Measurements from ENCODE around the gene LRRC61. TPM values are rescaled to one million over a fixed set of nuclear protein-coding genes. Genes with fewer than 3 reads are reported as not detected.

The LRRC61 gene
- total RNA-seq, 2 donors from 2014 or later, result 9.7 to 9.8 TPM

DNA sequence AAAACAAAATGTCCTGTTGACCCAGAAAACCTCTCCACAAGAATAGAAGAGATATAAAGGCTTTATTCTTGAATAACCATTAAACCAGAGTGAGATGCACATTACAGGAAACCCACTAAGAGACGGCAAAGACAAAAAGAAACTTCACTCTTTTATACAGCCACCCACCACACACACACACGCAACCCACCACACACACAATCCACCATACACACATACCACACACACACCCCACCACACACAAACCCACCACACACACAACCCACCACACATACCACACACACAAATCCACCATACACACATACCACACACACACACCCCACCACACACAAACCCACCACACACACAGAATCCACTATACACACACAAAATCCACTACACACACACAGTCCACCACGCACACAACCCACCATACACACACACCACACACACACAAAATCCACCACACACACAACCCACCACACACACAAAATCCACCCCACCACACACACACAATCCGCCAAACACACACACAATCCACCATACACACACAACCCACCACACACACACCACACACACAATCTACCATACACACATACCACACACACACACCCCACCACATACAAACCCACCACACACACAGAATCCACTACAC lies 36.0 kb downstream of the LRRC61 start:
- no peak for TF ChIP-seq CTCF (IDR thresholded peaks at IDR 0.05)
- H3K36me3 ChIP-seq, result no peaks in the 10 kb centered on the region
- peaks cover 0 to 7% of the 10 kb centered on the region in 2 donors for H3K4me1 ChIP-seq
- H3K4me3 ChIP-seq, result no peak overlapping the region
- no peaks in the 10 kb centered on the region for H3K27me3 ChIP-seq
- DNase-seq (ENCODE audit: low spot score), result no peak
- no peaks in the 10 kb centered on the region for H3K9me3 ChIP-seq
- H3K27ac ChIP-seq, result no peak overlapping the region

GRCh38 chr7:150359622-150360362 lies 36.6 kb downstream of the LRRC61 start:
- H3K27ac ChIP-seq, result no peak overlapping the region
- no peaks in the 10 kb centered on the region for H3K9me3 ChIP-seq
- DNase-seq (ENCODE audit: low spot score), result no peak
- no peaks in the 10 kb centered on the region for H3K36me3 ChIP-seq
- no peaks in the 10 kb centered on the region for H3K27me3 ChIP-seq
- peaks cover 0 to 7% of the 10 kb centered on the region in 2 donors for H3K4me1 ChIP-seq
- TF ChIP-seq CTCF (IDR thresholded peaks at IDR 0.05), result no peak
- no peak overlapping the region for H3K4me3 ChIP-seq

- no peaks in the 10 kb centered on the region for H3K27me3 ChIP-seq
- no peak for TF ChIP-seq CTCF (IDR thresholded peaks at IDR 0.05)
- H3K4me1 ChIP-seq, result peaks cover 0 to 7% of the 10 kb centered on the region in 2 donors
- H3K4me3 ChIP-seq, result no peak overlapping the region
- H3K9me3 ChIP-seq, result no peaks in the 10 kb centered on the region
- H3K36me3 ChIP-seq, result no peaks in the 10 kb centered on the region
- DNase-seq (ENCODE audit: low spot score), result no peak
- H3K27ac ChIP-seq, result no peak overlapping the region
Observed at GRCh38 chr7:150360363-150361058, 37.4 kb downstream of the LRRC61 start.

DNA sequence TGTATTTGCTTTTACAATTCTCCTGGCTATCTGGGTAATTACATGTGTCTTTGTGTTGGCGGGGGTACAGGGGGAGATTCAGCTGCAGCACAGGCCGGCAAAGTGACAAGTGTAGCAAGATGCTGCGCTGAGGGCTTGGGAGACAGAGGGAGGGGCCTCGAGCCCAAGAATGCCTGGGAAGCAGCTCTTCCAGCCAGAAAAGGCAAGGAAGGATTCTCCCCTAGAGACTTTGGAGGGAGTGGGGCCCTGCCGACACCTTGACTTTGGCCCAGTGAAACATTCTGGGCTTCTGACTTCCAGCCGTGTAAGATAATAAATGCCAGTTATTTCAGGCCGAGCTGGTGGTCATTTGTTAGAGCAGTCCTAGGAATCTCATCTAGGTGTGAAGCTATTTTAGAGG lies 38.2 kb downstream of the LRRC61 start:
- Histone ChIP-seq H3K4me3 (no peak overlapping the region), H3K27ac (peak overlapping the region in 1 of 2 donors; percentile 51)
- no peak for TF ChIP-seq CTCF (IDR thresholded peaks at IDR 0.05)

GRCh38 chr7:150361807-150362621 lies 38.9 kb downstream of the LRRC61 start:
- no peaks in the 10 kb centered on the region for H3K27me3 ChIP-seq
- no peak overlapping the region for H3K4me3 ChIP-seq
- no peak for TF ChIP-seq CTCF (IDR thresholded peaks at IDR 0.05)
- H3K36me3 ChIP-seq, result no peaks in the 10 kb centered on the region
- peaks cover 0 to 7% of the 10 kb centered on the region in 2 donors for H3K4me1 ChIP-seq
- DNase-seq (ENCODE audit: low spot score), result no peak
- H3K9me3 ChIP-seq, result no peaks in the 10 kb centered on the region
- H3K27ac ChIP-seq, result peak overlapping the region in 1 of 2 donors; percentile 51

More for the DNA sequence above, 38.2 kb downstream of the LRRC61 start:
- H3K4me1 ChIP-seq, result peaks cover 0 to 7% of the 10 kb centered on the region in 2 donors
- no peak for DNase-seq (ENCODE audit: low spot score)
- no peaks in the 10 kb centered on the region for H3K36me3 ChIP-seq
- H3K27me3 ChIP-seq, result no peaks in the 10 kb centered on the region
- no peaks in the 10 kb centered on the region for H3K9me3 ChIP-seq

All from right atrium auricular region (tissue), 2 donors.